T-helper 1 cell (primary cell): Measurements from ENCODE around the gene MAP7D3.

Source experiments
- DNase-seq, 5 donors: peaks; one replicate each; pipeline ENCODE4 v3.0.0-alpha.2; 2012 to 2020

MAP7D3 gene

DNA sequence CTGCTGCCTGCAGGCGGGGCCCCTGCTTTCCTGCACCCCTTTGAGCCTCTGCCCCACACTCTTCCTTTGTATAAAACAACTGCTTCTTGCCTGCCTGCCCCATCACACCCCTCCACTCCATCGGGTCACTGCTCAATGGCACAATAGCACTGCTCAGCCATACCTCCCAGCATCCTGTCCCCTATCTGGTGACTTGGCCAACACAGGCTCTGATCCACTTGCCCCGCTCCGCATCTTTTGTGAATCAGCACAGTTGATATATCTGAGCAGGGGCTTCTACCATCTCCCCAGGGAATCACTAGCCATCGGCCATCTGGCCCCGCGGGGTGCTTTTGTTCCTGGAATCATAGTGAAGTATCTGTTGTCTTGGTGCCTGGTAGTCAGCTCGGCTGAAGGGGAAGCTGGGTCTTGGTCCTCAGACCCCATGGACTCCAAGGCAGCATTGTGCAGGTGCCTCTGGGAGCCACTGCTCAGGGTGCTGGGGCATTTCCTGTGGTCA lies 45.3 kb downstream of the MAP7D3 start:
- no peak for DNase-seq

DNA sequence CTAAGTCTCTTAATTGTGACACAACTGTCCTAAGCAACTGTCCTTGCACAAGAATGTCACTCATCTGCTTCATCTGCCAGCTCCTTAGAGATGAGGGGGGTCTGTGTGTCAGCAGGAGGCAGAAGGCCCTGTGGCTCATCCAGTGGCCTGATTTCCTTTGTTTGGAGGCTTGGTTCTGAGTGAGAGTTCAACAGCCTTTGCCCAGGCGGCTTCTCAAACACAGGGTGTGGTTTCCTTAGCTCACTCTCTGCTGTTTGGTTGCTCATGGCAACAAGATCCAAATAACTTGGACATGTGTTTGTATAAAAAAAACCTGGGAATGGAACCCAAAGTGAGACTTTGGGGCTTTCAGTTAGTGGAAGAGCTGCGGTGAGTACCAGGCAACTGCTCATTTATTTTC lies 46.6 kb downstream of the MAP7D3 start:
- DNase-seq = peak in 2 of 5 donors; percentile 4 to 40

GRCh38 chrX:136203951-136204350 lies 47.2 kb downstream of the MAP7D3 start:
- DNase-seq = no peak

DNA sequence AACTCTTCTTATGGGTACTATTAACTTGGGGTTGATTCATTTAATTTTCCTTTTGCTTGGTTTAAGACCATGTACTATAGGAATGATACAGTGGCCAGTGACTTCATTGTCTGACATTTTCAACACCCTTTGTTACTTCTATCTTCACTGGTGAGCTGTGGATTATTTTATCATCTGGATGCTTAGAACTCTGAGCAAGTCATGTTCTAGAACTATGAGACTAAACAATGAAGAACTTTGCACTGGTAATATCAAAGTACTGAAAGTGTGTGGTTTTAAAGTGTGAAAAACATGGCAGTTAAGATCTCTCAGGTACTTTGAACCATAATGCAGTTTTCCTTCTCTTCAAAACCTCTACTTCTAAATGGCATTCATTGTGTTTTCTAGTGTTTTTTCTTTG lies 47.8 kb downstream of the MAP7D3 start:
- DNase-seq = peak in 1 of 5 donors; percentile 25

DNA sequence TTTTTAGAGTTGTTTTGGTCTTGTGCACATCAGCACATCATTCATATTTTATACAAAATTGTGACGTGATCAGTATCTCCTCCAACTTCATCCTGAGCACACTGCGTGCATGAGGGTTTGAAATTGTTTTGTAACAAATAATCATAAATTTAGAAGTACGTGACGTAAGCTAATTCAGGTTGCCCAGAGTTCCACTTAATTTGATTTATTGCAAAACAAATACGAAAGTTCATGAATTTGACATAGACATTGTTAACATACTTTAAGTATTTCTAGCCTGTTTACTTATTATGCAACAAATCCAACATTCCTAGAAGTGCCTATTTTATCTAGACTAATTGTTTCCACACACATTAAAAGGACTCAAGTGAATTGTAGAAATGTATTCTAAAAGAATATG lies 48.3 kb downstream of the MAP7D3 start:
- DNase-seq = no peak

DNA sequence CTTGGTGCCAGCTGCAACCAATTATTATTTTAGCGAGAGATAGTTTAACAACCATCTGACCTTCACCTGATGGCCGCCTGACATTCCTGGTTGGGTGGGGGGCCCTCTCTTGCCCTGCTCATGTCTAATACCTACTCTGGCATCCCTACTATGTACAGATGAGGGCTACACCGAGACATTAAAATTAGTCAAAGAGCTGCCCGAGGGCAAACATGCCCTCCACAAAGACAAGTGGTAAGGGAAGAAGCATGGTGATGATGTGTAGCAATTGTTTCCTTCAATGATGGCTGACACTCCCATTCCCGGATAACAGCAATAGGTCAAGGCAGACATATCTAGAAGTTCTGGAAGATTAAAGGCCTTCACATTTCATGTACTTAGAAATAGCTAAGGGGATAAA lies 49.6 kb downstream of the MAP7D3 start:
- DNase-seq = no peak

DNA sequence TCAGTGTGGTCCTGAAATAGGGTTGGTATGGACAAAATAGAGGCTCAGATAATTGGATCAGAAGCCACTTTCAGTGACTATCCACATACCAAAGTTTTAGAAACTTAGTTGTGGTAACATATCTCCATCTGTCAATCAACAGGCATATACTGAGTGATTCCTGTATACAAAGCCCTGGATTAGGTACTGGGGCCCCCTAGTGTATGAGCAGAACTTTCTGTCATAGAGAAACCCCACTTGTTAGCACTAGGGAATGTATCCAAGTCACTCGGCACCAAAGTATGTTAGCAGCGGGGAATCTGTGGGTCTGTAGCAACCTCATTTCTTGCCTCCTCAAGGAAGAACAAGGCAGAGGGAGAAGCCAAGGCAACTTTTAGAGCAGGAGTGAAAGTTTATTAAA lies 50.7 kb downstream of the MAP7D3 start:
- DNase-seq = peak in 1 of 5 donors; percentile 23

DNA sequence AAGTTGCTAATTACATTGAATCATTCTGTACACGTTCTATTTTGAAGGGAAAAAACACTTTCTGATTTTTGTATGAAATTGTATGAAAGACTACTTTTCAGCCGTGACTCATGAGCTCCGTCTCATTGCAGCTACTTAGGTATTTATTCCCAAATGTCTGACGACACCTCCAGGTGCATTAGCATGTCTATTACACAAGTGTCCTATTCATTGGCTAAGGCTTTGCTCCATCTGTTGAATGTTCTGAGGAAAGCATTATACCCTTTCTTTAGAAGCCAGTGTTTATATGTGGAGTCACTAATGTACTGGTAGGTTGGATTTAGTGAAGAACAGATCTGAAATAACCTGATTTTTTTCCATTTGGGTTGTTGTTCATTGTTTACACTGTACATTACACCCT lies 51.8 kb downstream of the MAP7D3 start:
- DNase-seq = no peak

DNA sequence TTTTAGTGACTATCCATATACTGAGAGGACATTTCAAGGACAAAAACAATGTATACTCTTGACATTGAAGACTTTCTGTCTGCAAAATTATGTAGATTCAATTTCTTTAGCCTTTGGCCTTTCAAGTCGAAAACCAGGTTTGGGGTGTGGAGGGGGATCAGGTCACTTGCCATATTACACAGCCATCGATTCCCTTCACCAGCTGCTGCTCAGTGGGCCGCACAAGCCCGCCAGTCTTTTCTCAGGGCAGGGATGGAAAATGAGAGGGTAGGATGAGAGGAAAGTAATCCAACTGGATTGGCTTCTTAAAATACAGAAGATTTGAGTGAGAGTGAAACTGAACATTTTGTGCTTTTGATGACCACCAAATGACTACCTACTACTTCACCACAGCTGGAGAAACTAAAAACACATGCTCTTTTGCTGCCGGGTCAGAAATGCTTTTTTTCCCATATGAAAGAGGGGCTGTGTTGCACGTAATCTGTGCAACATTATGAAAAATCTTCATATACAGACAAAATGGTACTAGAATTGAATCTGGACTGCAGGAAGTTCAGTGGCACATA lies 52.4 kb downstream of the MAP7D3 start:
- DNase-seq = no peak

DNA sequence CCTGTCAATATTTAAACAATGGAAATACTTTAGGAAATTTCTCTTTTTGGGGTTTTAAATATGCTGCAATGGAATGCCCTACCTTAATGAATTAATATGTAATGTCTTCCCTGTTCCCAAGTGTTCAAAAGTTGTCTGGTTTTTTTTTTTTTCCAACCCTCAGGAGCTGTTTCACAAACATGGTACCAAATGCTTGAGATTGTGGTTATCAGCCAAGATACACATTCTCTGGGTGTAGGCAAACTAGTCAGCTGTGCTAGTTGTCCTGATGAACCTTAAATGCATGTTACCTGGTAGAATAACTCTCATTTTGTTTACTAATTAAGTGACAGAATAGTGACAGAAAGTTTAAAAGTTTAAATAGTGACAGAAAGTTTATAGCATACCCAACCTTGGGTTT lies 53.2 kb downstream of the MAP7D3 start:
- DNase-seq = no peak

- no peak for DNase-seq
Measured at GRCh38 chrX:136196691-136197155, 54.5 kb downstream of the MAP7D3 start.

DNA sequence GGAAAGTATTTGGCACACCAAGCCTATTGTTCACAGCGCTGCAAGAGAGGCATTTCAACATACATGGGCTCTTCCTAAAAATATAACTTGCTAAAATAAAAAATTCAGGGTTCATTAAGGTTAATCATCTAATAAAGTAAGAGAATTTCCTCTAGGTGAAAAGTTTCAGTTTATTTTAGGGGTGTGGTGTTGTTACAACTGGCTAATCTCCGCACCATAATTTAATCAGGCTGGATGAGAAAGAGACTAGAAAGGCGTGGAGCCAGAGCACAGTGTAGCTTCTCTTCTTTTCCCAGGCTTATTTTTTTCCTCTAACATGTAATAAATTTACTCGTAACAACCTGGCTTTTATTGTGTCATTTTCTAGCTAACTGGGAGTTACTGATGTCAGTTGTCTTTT lies 56.0 kb downstream of the MAP7D3 start:
- DNase-seq = no peak

- DNase-seq = no peak
Measured at GRCh38 chrX:136194536-136194935, 56.7 kb downstream of the MAP7D3 start.

DNA sequence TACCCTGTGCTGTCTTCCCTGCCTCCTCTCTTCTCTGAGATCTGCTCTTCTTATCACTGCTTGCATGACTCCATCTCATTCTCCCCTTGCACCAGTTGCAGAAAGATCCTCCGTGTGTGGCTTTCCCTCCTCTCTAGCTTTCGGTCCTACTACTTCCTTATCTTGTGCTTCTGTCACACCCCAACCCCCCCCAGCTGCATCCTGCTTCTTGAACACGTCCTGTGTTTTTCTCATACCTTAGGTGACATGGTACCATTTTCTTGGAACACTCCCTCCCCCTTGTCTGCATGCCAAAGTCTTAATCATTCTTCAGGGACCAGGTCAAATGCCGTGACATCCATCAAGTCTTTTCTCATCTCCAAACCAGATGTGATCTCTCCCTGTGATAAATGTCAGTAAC lies 57.4 kb downstream of the MAP7D3 start:
- peak in 1 of 5 donors; percentile 49 for DNase-seq

DNA sequence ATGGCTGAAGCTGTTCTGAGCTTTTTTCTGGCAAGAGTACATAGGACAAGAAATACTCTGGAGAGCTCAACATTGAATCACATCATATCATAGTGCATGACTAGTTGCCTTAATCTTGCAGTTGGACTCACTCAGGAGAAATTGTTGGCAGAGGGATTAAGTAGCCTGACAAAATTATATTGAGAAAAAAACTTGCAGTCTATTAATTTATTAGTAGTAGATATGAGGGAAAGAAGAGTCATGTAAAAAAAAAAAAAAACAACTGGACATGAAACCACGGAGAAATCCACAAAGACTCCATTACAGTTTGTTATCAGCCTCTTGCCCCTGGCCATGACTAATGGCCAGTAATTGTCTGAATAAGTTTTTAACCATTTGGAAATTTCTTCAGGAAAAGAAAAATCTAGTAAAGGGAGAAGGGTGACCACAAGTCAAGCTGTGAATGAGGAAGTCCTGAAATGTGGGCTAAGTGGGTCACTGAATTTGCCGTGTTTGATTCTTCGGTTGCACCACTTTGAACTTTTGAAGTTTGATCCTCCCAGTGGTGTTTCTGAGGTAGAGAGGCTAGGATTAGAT lies 58.3 kb downstream of the MAP7D3 start:
- no peak for DNase-seq

- DNase-seq = peak in 1 of 5 donors; percentile 28
Measured at GRCh38 chrX:136192135-136192534, 59.1 kb downstream of the MAP7D3 start.

GRCh38 chrX:136191171-136191570 lies 60.0 kb downstream of the MAP7D3 start:
- no peak for DNase-seq

- no peak for DNase-seq
Measured at GRCh38 chrX:136190038-136190713, 61.0 kb downstream of the MAP7D3 start.

DNA sequence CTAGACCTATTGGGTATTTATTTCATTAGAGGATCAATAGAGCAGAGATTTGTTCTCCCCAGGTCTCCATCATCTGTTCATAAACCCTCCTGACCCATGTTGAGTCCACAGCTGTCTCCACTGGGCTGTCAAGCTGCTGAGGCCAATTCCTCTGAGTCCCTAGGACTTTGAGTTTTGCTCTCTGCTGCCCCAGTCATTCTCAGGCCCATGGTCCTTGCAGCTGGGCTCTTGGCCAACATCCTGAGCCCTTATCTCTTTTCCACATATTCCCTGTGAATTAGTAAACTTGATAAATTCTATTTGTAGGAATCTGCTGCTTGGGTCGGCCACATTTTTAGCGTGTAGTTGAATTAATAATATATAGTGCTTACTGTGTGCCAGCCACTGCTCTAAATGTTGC lies 62.0 kb downstream of the MAP7D3 start:
- DNase-seq = no peak

GRCh38 chrX:136186023-136186413 lies 65.2 kb downstream of the MAP7D3 start:
- DNase-seq = no peak

DNA sequence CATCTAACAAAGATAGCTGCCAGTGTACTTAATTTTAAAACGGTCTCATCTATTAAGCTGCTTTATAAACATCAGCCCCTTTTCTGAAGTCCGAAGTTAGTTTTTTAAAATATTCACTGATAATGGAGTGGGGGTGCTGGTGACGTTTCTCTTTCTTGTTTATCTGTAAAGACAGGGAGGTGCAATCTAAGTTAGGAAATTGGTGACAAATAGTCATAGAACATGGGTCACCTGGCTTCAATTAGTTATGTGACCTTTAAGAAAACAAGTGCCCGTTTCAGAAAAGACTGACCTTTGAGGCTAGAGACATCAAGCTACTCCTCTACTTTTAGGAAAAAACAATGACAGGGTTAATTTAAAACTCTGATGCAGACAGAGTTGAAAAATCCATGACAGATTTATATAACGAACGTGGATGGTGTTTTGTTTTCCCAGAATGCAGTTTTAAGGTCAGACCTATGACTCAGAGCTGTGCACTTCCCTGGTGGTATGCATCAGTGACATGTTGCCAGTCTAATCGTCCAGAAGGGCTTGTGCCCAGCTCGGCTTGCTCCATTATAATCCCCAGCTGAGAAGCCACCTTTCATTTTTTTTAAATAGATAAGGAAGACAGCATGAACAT lies 65.7 kb downstream of the MAP7D3 start:
- DNase-seq = no peak

DNA sequence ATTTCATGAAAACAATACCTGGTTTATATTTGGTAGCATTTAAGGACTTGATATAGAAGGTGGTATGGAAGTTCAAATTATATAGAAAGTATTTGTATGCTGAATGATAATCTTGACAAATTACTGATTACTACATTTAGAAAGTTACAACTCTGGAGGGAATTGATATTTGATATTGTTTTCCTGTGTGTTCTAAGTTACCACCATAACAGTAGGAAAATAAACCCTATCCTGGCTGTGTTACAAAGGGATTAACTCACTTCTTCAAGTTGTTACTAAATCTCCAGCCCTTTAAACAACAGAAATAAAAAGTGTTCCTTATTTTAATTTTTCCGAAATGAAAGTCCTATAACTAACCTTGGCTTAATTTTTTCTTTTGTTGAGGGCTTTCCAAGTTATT lies 67.3 kb downstream of the MAP7D3 start:
- DNase-seq = no peak

DNA sequence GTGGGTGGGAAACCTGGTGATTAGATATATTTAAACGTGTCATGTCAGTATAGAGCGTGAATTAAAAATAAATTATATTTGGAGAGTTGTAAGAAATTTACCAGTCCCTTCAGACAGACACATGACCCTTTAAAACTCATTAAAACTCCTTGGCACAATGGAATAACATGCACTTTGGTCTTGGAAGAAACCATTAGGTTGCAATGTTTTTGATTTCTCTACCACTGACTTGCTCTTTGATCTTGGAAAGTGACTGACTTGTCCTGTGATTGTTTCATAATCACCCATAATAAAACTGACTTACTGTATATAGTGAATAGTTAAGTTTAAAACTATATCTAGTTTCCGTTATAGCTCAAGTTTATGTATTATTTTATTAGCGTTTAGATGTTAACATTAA lies 68.0 kb downstream of the MAP7D3 start:
- DNase-seq = no peak

DNA sequence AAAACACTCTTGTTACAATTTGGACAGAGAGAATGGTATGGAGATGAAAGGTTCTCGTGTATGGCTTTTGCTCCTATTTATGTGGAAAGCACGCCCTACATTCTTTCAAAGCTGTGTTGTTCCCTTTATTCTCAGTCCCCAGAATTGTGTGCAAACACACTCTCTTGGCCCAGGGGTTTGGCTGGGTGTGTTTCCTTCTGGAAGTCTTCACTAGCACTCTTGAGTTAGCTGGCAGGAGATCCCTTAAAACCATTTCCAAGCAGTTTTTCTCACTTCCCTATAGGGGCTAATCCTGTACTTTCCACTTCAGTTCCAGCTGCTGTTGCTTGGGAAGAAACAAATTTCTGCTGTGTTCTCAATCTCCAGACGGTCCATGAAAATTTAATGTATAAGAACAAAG lies 68.8 kb downstream of the MAP7D3 start:
- no peak for DNase-seq
